ENCODE measurements around the gene GAB3.

The GAB3 gene

DNA sequence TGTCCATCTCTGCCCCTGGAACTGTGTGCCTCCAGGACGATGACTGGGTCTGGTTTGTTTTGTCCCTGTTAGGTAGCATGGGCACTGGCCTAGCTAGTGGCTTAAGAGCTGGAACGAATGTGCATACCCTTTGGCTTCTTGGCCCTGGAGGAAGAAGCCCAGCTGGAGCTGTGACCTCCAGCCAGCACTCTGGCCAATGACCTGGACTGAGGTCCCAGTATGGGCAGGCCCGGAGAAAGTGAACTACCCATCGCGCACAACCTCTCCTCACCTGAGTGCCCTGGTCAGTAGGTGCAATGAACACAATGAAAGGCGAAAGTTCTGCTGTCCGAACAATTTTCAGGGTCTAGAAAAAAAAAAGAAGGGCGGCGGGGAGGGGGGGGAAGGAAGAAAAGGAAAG, 30.1 kb upstream of the GAB3 start:
- peaks cover 10% of the 10 kb centered on the region for H3K4me1 ChIP-seq (ENCODE audit: insufficient read depth, low read length, poor library complexity, severe bottlenecking)
- H3K9me2 ChIP-seq (replicated peaks; ENCODE audit: low read depth, low read length): no peaks in the 10 kb centered on the region
- H3F3A ChIP-seq (ENCODE audit: low read depth): no peaks in the 10 kb centered on the region
- no peak overlapping the region for H3K9ac ChIP-seq (ENCODE audit: low read depth, low read length, poor library complexity, severe bottlenecking)
- peaks cover 17% of the 10 kb centered on the region; the same call in 1 of the 2 replicates for H3K36me3 ChIP-seq (ENCODE audit: insufficient read depth, low read length)
- H3K4me3 ChIP-seq (ENCODE audit: low read length, poor library complexity, severe bottlenecking): no peak overlapping the region
- no peak overlapping the region for H2AFZ ChIP-seq (ENCODE audit: low read length)
- no peaks in the 10 kb centered on the region for H3K79me2 ChIP-seq (ENCODE audit: insufficient read depth, low read length)
- no peaks in the 10 kb centered on the region for H3K9me3 ChIP-seq (ENCODE audit: insufficient read depth, low read depth, low read length)
- no peaks in the 10 kb centered on the region for H4K20me1 ChIP-seq (ENCODE audit: insufficient read depth, low read length, poor library complexity, severe bottlenecking)
- H3K27me3 ChIP-seq (ENCODE audit: insufficient read depth, low read length, poor library complexity, severe bottlenecking): no peaks in the 10 kb centered on the region
- H3K4me2 ChIP-seq (ENCODE audit: low read depth, low read length, poor library complexity, severe bottlenecking): no peak overlapping the region
- TF ChIP-seq, protein P1, sequence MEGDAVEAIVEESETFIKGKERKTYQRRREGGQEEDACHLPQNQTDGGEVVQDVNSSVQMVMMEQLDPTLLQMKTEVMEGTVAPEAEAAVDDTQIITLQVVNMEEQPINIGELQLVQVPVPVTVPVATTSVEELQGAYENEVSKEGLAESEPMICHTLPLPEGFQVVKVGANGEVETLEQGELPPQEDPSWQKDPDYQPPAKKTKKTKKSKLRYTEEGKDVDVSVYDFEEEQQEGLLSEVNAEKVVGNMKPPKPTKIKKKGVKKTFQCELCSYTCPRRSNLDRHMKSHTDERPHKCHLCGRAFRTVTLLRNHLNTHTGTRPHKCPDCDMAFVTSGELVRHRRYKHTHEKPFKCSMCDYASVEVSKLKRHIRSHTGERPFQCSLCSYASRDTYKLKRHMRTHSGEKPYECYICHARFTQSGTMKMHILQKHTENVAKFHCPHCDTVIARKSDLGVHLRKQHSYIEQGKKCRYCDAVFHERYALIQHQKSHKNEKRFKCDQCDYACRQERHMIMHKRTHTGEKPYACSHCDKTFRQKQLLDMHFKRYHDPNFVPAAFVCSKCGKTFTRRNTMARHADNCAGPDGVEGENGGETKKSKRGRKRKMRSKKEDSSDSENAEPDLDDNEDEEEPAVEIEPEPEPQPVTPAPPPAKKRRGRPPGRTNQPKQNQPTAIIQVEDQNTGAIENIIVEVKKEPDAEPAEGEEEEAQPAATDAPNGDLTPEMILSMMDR (conservative IDR thresholded peaks at IDR 0.05; ENCODE audit: low read length): no peak
- TF ChIP-seq EZH2phosphoT487 (IDR thresholded peaks at IDR 0.05; ENCODE audit: borderline replicate concordance): no peak

DNA sequence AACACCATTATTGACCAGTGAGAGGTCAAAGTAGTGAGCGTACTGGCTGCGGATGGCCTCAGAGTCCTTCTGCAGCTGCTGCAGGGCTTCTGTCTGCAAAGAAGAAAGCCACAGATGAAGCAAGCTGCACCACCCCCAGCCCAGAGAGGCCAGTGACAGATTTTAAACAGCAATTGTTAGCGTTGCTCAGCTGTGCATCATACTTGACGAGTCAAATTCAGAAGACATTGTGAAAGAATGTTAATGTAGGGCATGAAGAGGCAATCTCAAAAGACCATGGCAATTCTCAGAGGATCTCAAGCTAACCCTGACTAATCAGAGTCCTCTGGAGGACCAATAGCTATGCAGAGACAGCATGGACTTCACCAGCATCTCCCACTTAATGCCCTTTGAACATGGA, 28.4 kb upstream of the GAB3 start:
- no peak overlapping the region for H2AFZ ChIP-seq (ENCODE audit: low read length)
- H3K79me2 ChIP-seq (ENCODE audit: insufficient read depth, low read length): no peaks in the 10 kb centered on the region
- H3K9ac ChIP-seq (ENCODE audit: low read depth, low read length, poor library complexity, severe bottlenecking): no peak overlapping the region
- H3K4me2 ChIP-seq (ENCODE audit: low read depth, low read length, poor library complexity, severe bottlenecking): no peak overlapping the region
- no peak overlapping the region for H3K4me3 ChIP-seq (ENCODE audit: low read length, poor library complexity, severe bottlenecking)
- H4K20me1 ChIP-seq (ENCODE audit: insufficient read depth, low read length, poor library complexity, severe bottlenecking): no peaks in the 10 kb centered on the region
- H3K9me2 ChIP-seq (replicated peaks; ENCODE audit: low read depth, low read length): no peaks in the 10 kb centered on the region
- H3K27me3 ChIP-seq (ENCODE audit: insufficient read depth, low read length, poor library complexity, severe bottlenecking): no peaks in the 10 kb centered on the region
- H3F3A ChIP-seq (ENCODE audit: low read depth): no peaks in the 10 kb centered on the region
- H3K36me3 ChIP-seq (ENCODE audit: insufficient read depth, low read length): peaks cover 35% of the 10 kb centered on the region; the same call in 1 of the 2 replicates
- TF ChIP-seq, protein P1 (conservative IDR thresholded peaks at IDR 0.05; ENCODE audit: low read length): no peak
- no peak for TF ChIP-seq EZH2phosphoT487 (IDR thresholded peaks at IDR 0.05; ENCODE audit: borderline replicate concordance)
- no peaks in the 10 kb centered on the region for H3K9me3 ChIP-seq (ENCODE audit: insufficient read depth, low read depth, low read length)
- H3K4me1 ChIP-seq (ENCODE audit: insufficient read depth, low read length, poor library complexity, severe bottlenecking): peaks cover 6% of the 10 kb centered on the region

GRCh38 chrX:154776753-154777152, 25.9 kb upstream of the GAB3 start:
- H3K4me2 ChIP-seq (ENCODE audit: low read depth, low read length, poor library complexity, severe bottlenecking): no peak overlapping the region
- H2AFZ ChIP-seq (ENCODE audit: low read length): no peak overlapping the region
- H3K36me3 ChIP-seq (ENCODE audit: insufficient read depth, low read length): peaks cover 53% of the 10 kb centered on the region; the same call in 1 of the 2 replicates
- no peaks in the 10 kb centered on the region for H3K27me3 ChIP-seq (ENCODE audit: insufficient read depth, low read length, poor library complexity, severe bottlenecking)
- H3F3A ChIP-seq (ENCODE audit: low read depth): no peaks in the 10 kb centered on the region
- H3K79me2 ChIP-seq (ENCODE audit: insufficient read depth, low read length): no peaks in the 10 kb centered on the region
- H3K4me3 ChIP-seq (ENCODE audit: low read length, poor library complexity, severe bottlenecking): no peak overlapping the region
- H3K4me1 ChIP-seq (ENCODE audit: insufficient read depth, low read length, poor library complexity, severe bottlenecking): no peaks in the 10 kb centered on the region
- TF ChIP-seq, protein P1 (conservative IDR thresholded peaks at IDR 0.05; ENCODE audit: low read length): no peak
- TF ChIP-seq EZH2phosphoT487 (IDR thresholded peaks at IDR 0.05; ENCODE audit: borderline replicate concordance): no peak
- no peak overlapping the region for H3K9ac ChIP-seq (ENCODE audit: low read depth, low read length, poor library complexity, severe bottlenecking)
- no peaks in the 10 kb centered on the region for H3K9me2 ChIP-seq (replicated peaks; ENCODE audit: low read depth, low read length)
- peaks cover 4% of the 10 kb centered on the region for H4K20me1 ChIP-seq (ENCODE audit: insufficient read depth, low read length, poor library complexity, severe bottlenecking)
- no peaks in the 10 kb centered on the region for H3K9me3 ChIP-seq (ENCODE audit: insufficient read depth, low read depth, low read length)

Measured in Loucy (cell line).